Duodenal mucosa (tissue), 2 donors: ENCODE results near the gene GFM2.
"Not testable (repeated sequence)": the region's sequence is repeated elsewhere in the genome, so short reads cannot be mapped to it uniquely, and the experiment has no call there.

Source experiments
- H3K27ac ChIP-seq: one replicate; pipeline ENCODE4 v1.7.0; 2013; ENCODE audit warnings: low read depth, low read length
- H3K27me3 ChIP-seq, 2 donors: one replicate each; pipeline ENCODE4 v1.7.0; 2013; ENCODE audit warnings: low read length in 2 of 2, control low read depth in 1 of 2; ENCODE audit not compliant: insufficient read depth in 2 of 2, control insufficient read depth in 1 of 2
- H3K36me3 ChIP-seq, 2 donors: one replicate each; pipeline ENCODE4 v1.7.0; 2013; ENCODE audit warnings: low read length in 2 of 2, control low read depth in 1 of 2; ENCODE audit not compliant: insufficient read depth in 2 of 2, control insufficient read depth in 1 of 2
- H3K4me1 ChIP-seq, 2 donors: one replicate each; pipeline ENCODE4 v1.7.0; 2013; ENCODE audit warnings: low read length in 2 of 2, control low read depth in 1 of 2; ENCODE audit not compliant: insufficient read depth in 2 of 2, control insufficient read depth in 1 of 2
- H3K4me3 ChIP-seq, 2 donors: one replicate each; pipeline ENCODE4 v1.7.0; 2013; ENCODE audit warnings: low read length in 2 of 2, low read depth in 1 of 2
- H3K9ac ChIP-seq, 2 donors: one replicate each; pipeline ENCODE4 v1.7.0; 2013; ENCODE audit warnings: low read length in 2 of 2, low read depth in 1 of 2
- H3K9me3 ChIP-seq, 2 donors: one replicate each; pipeline ENCODE4 v1.7.0; 2013; ENCODE audit warnings: low read length in 2 of 2, control low read depth in 1 of 2; ENCODE audit not compliant: control insufficient read depth in 1 of 2

The GFM2 gene

GRCh38 chr5:74766849-74767578, at the start of gene GFM2, which contains the start of gene NSA2:
Gene GFM2, minus strand, starts transcription at chr5:74767117. Its CDS starts 3,375 bp downstream, at chr5:74763742.
Gene NSA2, plus strand, starts transcription at chr5:74767249. Its CDS starts 112 bp downstream, at chr5:74767361.
- no peaks in the 10 kb centered on the region for H3K9me3 ChIP-seq
- peaks cover 13 to 25% of the 10 kb centered on the region in 2 donors for H3K4me1 ChIP-seq
- H3K27ac ChIP-seq = peak within 1 kb of the TSS; percentile 43
- peaks cover 21 to 30% of the 10 kb centered on the region in 2 donors for H3K36me3 ChIP-seq
- H3K27me3 ChIP-seq = no peaks in the 10 kb centered on the region
- H3K4me3 ChIP-seq = peak within 1 kb of the TSS; percentile 84 to 92
- H3K9ac ChIP-seq = peak within 1 kb of the TSS; percentile 80 to 82

- Histone ChIP-seq H3K4me3 (no peak overlapping the region), H3K27me3 (no peaks in the 10 kb centered on the region), H3K9me3 (no peaks in the 10 kb centered on the region), H3K27ac (no peak overlapping the region), H3K9ac (no peak overlapping the region), H3K36me3 (no peaks in the 10 kb centered on the region), H3K4me1 (no peaks in the 10 kb centered on the region)
These were observed 44.0 kb upstream of the GFM2 start for GRCh38 chr5:74810915-74811314.

- Histone ChIP-seq H3K27me3 (no peaks in the 10 kb centered on the region), H3K9ac (no peak overlapping the region), H3K4me3 (no peak overlapping the region), H3K27ac (no peak overlapping the region), H3K36me3 (no peaks in the 10 kb centered on the region), H3K9me3 (no peaks in the 10 kb centered on the region), H3K4me1 (no peaks in the 10 kb centered on the region)
These were observed 35.0 kb upstream of the GFM2 start for GRCh38 chr5:74801941-74802340.

- no peaks in the 10 kb centered on the region for H3K27me3 ChIP-seq
- no peak overlapping the region for H3K27ac ChIP-seq
- H3K9ac ChIP-seq = no peak overlapping the region
- H3K36me3 ChIP-seq = no peaks in the 10 kb centered on the region
- no peaks in the 10 kb centered on the region for H3K4me1 ChIP-seq
- H3K4me3 ChIP-seq = no peak overlapping the region
- no peaks in the 10 kb centered on the region for H3K9me3 ChIP-seq
These were observed 34.3 kb upstream of the GFM2 start for GRCh38 chr5:74801197-74801596.

GRCh38 chr5:74798977-74799911, 32.3 kb upstream of the GFM2 start:
- H3K4me3 ChIP-seq = no peak overlapping the region
- no peaks in the 10 kb centered on the region for H3K4me1 ChIP-seq
- no peaks in the 10 kb centered on the region for H3K27me3 ChIP-seq
- H3K9me3 ChIP-seq = no peaks in the 10 kb centered on the region
- H3K9ac ChIP-seq = no peak overlapping the region
- no peak overlapping the region for H3K27ac ChIP-seq
- H3K36me3 ChIP-seq = no peaks in the 10 kb centered on the region

- not testable (repeated sequence) for H3K27ac ChIP-seq, H3K9ac ChIP-seq, H3K27me3 ChIP-seq, H3K4me3 ChIP-seq, H3K9me3 ChIP-seq, H3K4me1 ChIP-seq, H3K36me3 ChIP-seq
These were observed 24.8 kb upstream of the GFM2 start for GRCh38 chr5:74791669-74792068.

GRCh38 chr5:74787424-74787823, 20.5 kb upstream of the GFM2 start:
- Histone ChIP-seq H3K27me3 (no peaks in the 10 kb centered on the region), H3K9ac (no peak overlapping the region), H3K36me3 (no peaks in the 10 kb centered on the region), H3K9me3 (no peaks in the 10 kb centered on the region), H3K4me1 (no peaks in the 10 kb centered on the region), H3K4me3 (no peak overlapping the region), H3K27ac (no peak overlapping the region)

GRCh38 chr5:74786851-74787250, 19.9 kb upstream of the GFM2 start:
- H3K27me3 ChIP-seq = no peaks in the 10 kb centered on the region
- no peak overlapping the region for H3K4me3 ChIP-seq
- no peak overlapping the region for H3K9ac ChIP-seq
- no peak overlapping the region for H3K27ac ChIP-seq
- no peaks in the 10 kb centered on the region for H3K4me1 ChIP-seq
- H3K36me3 ChIP-seq = no peaks in the 10 kb centered on the region
- H3K9me3 ChIP-seq = no peaks in the 10 kb centered on the region

- peaks cover 13 to 33% of the 10 kb centered on the region in 2 donors for H3K36me3 ChIP-seq
- no peaks in the 10 kb centered on the region for H3K9me3 ChIP-seq
- H3K4me1 ChIP-seq = no peaks in the 10 kb centered on the region
- no peak overlapping the region for H3K27ac ChIP-seq
- no peak overlapping the region for H3K4me3 ChIP-seq
- H3K9ac ChIP-seq = no peak overlapping the region
- H3K27me3 ChIP-seq = no peaks in the 10 kb centered on the region
These were observed 11.7 kb upstream of the GFM2 start for GRCh38 chr5:74778609-74779008.

- peaks cover 8% of the 10 kb centered on the region in 2 donors for H3K4me1 ChIP-seq
- H3K4me3 ChIP-seq = no peak overlapping the region
- no peaks in the 10 kb centered on the region for H3K27me3 ChIP-seq
- no peaks in the 10 kb centered on the region for H3K9me3 ChIP-seq
- peaks cover 32 to 61% of the 10 kb centered on the region in 2 donors for H3K36me3 ChIP-seq
- H3K9ac ChIP-seq = no peak overlapping the region
- no peak overlapping the region for H3K27ac ChIP-seq
These were observed 5.4 kb upstream of the GFM2 start for GRCh38 chr5:74772359-74772758.
